SK-N-SH (cell line): ENCODE data around the gene SUGP2. TPM values are rescaled to one million over a fixed set of nuclear protein-coding genes. Genes with fewer than 3 reads are reported as not detected.

Experiments
- CTCF ChIA-PET: fragments of 300-600, 350-600 bp; formaldehyde crosslinking; extraction: SDS; loops from one replicate; lab custom pipeline; 2021; lab: Yijun Ruan, JAX
- POLR2A ChIA-PET: fragments of 350-600 bp; sonication (Branson Sonifier 250); formaldehyde crosslinking; extraction: SDS; loops from one replicate; lab custom pipeline; 2020; ENCODE audit warnings: antibody characterized with exemption, inconsistent platforms; lab: Yijun Ruan, JAX
- DNase-seq: peaks from one replicate; pipeline ENCODE4 v3.0.0; 2012
- H2AFZ ChIP-seq: fragments of 200-600 bp; sonication (generic); 2 replicates; pipeline ENCODE4 v1.8.1; 2016; ENCODE audit warnings: antibody characterized with exemption, mild to moderate bottlenecking, low read depth
- H3F3A ChIP-seq: fragments of 200-600 bp; sonication (generic); replicated peaks from 2 replicates; pipeline ENCODE3; 2016; ENCODE audit warnings: antibody characterized with exemption, mild to moderate bottlenecking; ENCODE audit not compliant: insufficient read depth
- H3K27ac ChIP-seq, 2 experiments: fragments of 200-500 bp in 1 of 2; fragments of 200-600 bp in 1 of 2; sonication (Bioruptor generic) in 1 of 2; sonication (generic), shearing (Covaris generic) in 1 of 2; 2 replicates each; pipeline versions ENCODE4 v1.5.1 to v1.6.1; 2014 to 2016; ENCODE audit warnings: low read depth in 2 of 2, inconsistent platforms in 1 of 2, low read length in 1 of 2, mild to moderate bottlenecking in 1 of 2, mixed read lengths in 1 of 2
- H3K27me3 ChIP-seq: fragments of 200-600 bp; sonication (generic), shearing (Covaris generic); 2 replicates; pipeline ENCODE4 v1.6.1; 2016; ENCODE audit warnings: mixed run types; ENCODE audit not compliant: insufficient read depth
- H3K36me3 ChIP-seq, 2 experiments: fragments of 200-500 bp in 1 of 2; fragments of 200-600 bp in 1 of 2; sonication (Bioruptor generic) in 1 of 2; sonication (generic) in 1 of 2; replicated peaks in 1 of 2; 2 replicates each; pipeline versions ENCODE3 to v1.5.1; 2014 to 2016; ENCODE audit warnings: low read length in 1 of 2, mild to moderate bottlenecking in 1 of 2; ENCODE audit not compliant: insufficient read depth in 2 of 2, control insufficient read depth in 1 of 2
- H3K4me1 ChIP-seq, 2 experiments: fragments of 200-500 bp in 1 of 2; fragments of 200-600 bp in 1 of 2; sonication (Bioruptor generic) in 1 of 2; sonication (generic), shearing (Covaris generic) in 1 of 2; 2 replicates each; pipeline versions ENCODE4 v1.5.1 to v1.6.1; 2014 to 2016; ENCODE audit warnings: low read depth in 1 of 2, low read length in 1 of 2, mixed run types in 1 of 2; ENCODE audit not compliant: insufficient read depth in 2 of 2, control insufficient read depth in 1 of 2
- H3K4me2 ChIP-seq: fragments of 200-600 bp; sonication (generic), shearing (Covaris generic); 2 replicates; pipeline ENCODE4 v1.6.1; 2017; ENCODE audit warnings: mixed run types
- H3K4me3 ChIP-seq, 2 experiments: fragments of 200-500 bp in 1 of 2; fragments of 200-600 bp in 1 of 2; sonication (Bioruptor generic) in 1 of 2; sonication (generic), shearing (Covaris generic) in 1 of 2; 2 replicates each; pipeline versions ENCODE4 v1.5.1 to v1.8.1; 2014 to 2016; ENCODE audit warnings: low read depth in 2 of 2, inconsistent platforms in 1 of 2, low read length in 1 of 2, mild to moderate bottlenecking in 1 of 2, mixed read lengths in 1 of 2, moderate library complexity in 1 of 2
- H3K79me2 ChIP-seq: fragments of 200-600 bp; sonication (generic); 2 replicates; pipeline ENCODE4 v1.8.1; 2017; ENCODE audit warnings: mild to moderate bottlenecking; ENCODE audit not compliant: insufficient read depth
- H3K9ac ChIP-seq: fragments of 200-600 bp; sonication (generic); 2 replicates; pipeline ENCODE4 v1.6.1; 2017; ENCODE audit warnings: mixed run types
- H3K9me2 ChIP-seq: fragments of 200-600 bp; sonication (generic); 2 replicates; pipeline ENCODE4 v1.6.1; 2017; ENCODE audit warnings: mixed run types
- H3K9me3 ChIP-seq: fragments of 200-600 bp; sonication (generic); 2 replicates; pipeline ENCODE4 v1.6.1; 2017; ENCODE audit warnings: mixed run types, mild to moderate bottlenecking, moderate library complexity
- H4K20me1 ChIP-seq: fragments of 200-600 bp; sonication (generic); 2 replicates; pipeline ENCODE4 v1.6.1; 2017; ENCODE audit warnings: mild to moderate bottlenecking, mixed run types; ENCODE audit not compliant: insufficient read depth
- CTCF ChIP-seq: fragments of 200-600 bp; sonication (generic); IDR thresholded peaks from 2 replicates; pipeline ENCODE4 v1.6.1; 2017; ENCODE audit warnings: antibody characterized with exemption, mild to moderate bottlenecking, moderate library complexity
- EZH2phosphoT487 ChIP-seq: fragments of 200-600 bp; sonication (generic); IDR thresholded peaks from 2 replicates; pipeline ENCODE4 v1.6.1; 2017; ENCODE audit warnings: low read depth, mixed run types, mild to moderate bottlenecking, antibody characterized with exemption, moderate library complexity, borderline replicate concordance
- GATA2 ChIP-seq: sonication (generic); formaldehyde crosslinking; IDR thresholded peaks from 2 replicates; pipeline ENCODE4 v1.5.0; 2020; ENCODE audit warnings: mild to moderate bottlenecking, missing genetic modification reagents
- NRF1 ChIP-seq: IDR thresholded peaks from 2 replicates; pipeline ENCODE4 v1.6.1; 2012; ENCODE audit warnings: low read depth, mild to moderate bottlenecking, low read length
- PBX3 ChIP-seq: IDR thresholded peaks from 2 replicates; pipeline ENCODE4; 2012
- RAD21 ChIP-seq: IDR thresholded peaks from 2 replicates; pipeline ENCODE4 v1.6.1; 2012; ENCODE audit warnings: mild to moderate bottlenecking, low read length
- RCOR1 ChIP-seq: fragments of 150-350 bp; IDR thresholded peaks from 2 replicates; pipeline ENCODE4 v1.6.1; 2017; ENCODE audit warnings: antibody characterized with exemption, low read length
- TCF12 ChIP-seq: IDR thresholded peaks from 2 replicates; pipeline ENCODE4 v1.4.0; 2012
- USF1 ChIP-seq: IDR thresholded peaks from 2 replicates; pipeline ENCODE4 v1.4.0; 2012; ENCODE audit warnings: low read depth, borderline replicate concordance
- USF2 ChIP-seq: fragments of 150-350 bp; IDR thresholded peaks from 2 replicates; pipeline ENCODE4 v1.6.1; 2017; ENCODE audit warnings: antibody characterized with exemption, low read length, low read depth, borderline replicate concordance
- YY1 ChIP-seq: IDR thresholded peaks from 2 replicates; pipeline ENCODE4 v1.4.0; 2012; ENCODE audit warnings: low read depth, mild to moderate bottlenecking
- ZBTB33 ChIP-seq: IDR thresholded peaks from 2 replicates; pipeline ENCODE4 v1.4.0; 2012; ENCODE audit warnings: low read depth, borderline replicate concordance
- WGBS: methylation state at CpG from one replicate; pipeline ENCODE4 v1.1.6; 2017; ENCODE audit warnings: low lambda C conversion rate; 5-methylcytosine and 5-hydroxymethylcytosine counted together
- polyA plus RNA-seq, 3 experiments: library from polyadenylated mRNA; depleted of rRNA; stranded (reverse); fragments of >200 nt; gene quantifications; 2 replicates each; pipeline ENCODE4 v1.2.3, GENCODE V29; 2012

The SUGP2 gene
- polyA plus RNA-seq, 1 of the 3 experiments (the other 2 are of a cell fraction): 56.3 TPM

GRCh38 chr19:18995804-18996241, 37.5 kb downstream of the SUGP2 start:
- no peaks in the 10 kb centered on the region for H3K27me3 ChIP-seq
- no peak for TF ChIP-seq RCOR1
- TF ChIP-seq YY1: no peak
- peak; percentile 65 for TF ChIP-seq CTCF
- no peak for TF ChIP-seq TCF12
- peak; percentile 48 for TF ChIP-seq RAD21
- TF ChIP-seq USF1: no peak
- TF ChIP-seq ZBTB33: no peak
- TF ChIP-seq, all 33 proteins: peak for 2
- no peak overlapping the region for H3K4me3 ChIP-seq
- peak; percentile 70 for DNase-seq
- ChIA-PET POLR2A (no interaction called here), CTCF (interaction anchor here (0.6 to 2.1 kb wide), 5 partner anchors 9 to 290 kb away, joined by 3 to 19 read pairs (median 3); no protein-coding TSS in a partner anchor)
- H3F3A ChIP-seq: peaks cover 9% of the 10 kb centered on the region
- no peaks in the 10 kb centered on the region for H3K9me2 ChIP-seq
- no peaks in the 10 kb centered on the region for H3K79me2 ChIP-seq
- WGBS: 75% methylated on average over 5 of the region's 5 CpGs
- H2AFZ ChIP-seq: no peak overlapping the region
- no peak overlapping the region for H3K9ac ChIP-seq
- H3K4me1 ChIP-seq: peaks cover 0 to 11% of the 10 kb centered on the region in 2 experiments; a peak in 1 of 4 replicates
- H3K27ac ChIP-seq: no peak overlapping the region
- no peak overlapping the region for H3K4me2 ChIP-seq
- no peaks in the 10 kb centered on the region for H3K9me3 ChIP-seq
- peaks cover 28 to 43% of the 10 kb centered on the region in 2 experiments for H3K36me3 ChIP-seq
- no peaks in the 10 kb centered on the region; the same call in 1 of the 2 replicates for H4K20me1 ChIP-seq

- DNase-seq: no peak
- Histone ChIP-seq H3K36me3 (peaks cover 20 to 36% of the 10 kb centered on the region in 2 experiments), H3K4me2 (no peak overlapping the region), H3K9ac (no peak overlapping the region), H3K27ac (no peak overlapping the region), H3K4me3 (no peak overlapping the region), H3K9me3 (no peaks in the 10 kb centered on the region), H3K79me2 (no peaks in the 10 kb centered on the region), H3K9me2 (no peaks in the 10 kb centered on the region), H4K20me1 (no peaks in the 10 kb centered on the region; the same call in 1 of the 2 replicates), H3F3A (peaks cover 9% of the 10 kb centered on the region), H2AFZ (no peak overlapping the region), H3K4me1 (no peaks in the 10 kb centered on the region), H3K27me3 (no peaks in the 10 kb centered on the region)
- over 99% methylated on average over 10 of the region's 10 CpGs for WGBS
- TF ChIP-seq ZBTB33 (no peak), NRF1 (no peak), GATA2 (no peak), EZH2phosphoT487 (no peak), PBX3 (no peak), USF2 (no peak)
- ChIA-PET POLR2A (no interaction called here), CTCF (no interaction called here)
Observed at GRCh38 chr19:18993115-18993514, 40.2 kb downstream of the SUGP2 start.
